A549 (cell line): ENCODE measurements around the gene ISG15. TPM values are rescaled to one million over a fixed set of nuclear protein-coding genes. Genes with fewer than 3 reads are reported as not detected.

Experiments used
- ATAC-seq, 2 experiments: fragments of 200-7000 bp in 1 of 2; fragments of >200 bp in 1 of 2; cut with Nextera tagmentation in 1 of 2; cut with Tn5 transposase in 1 of 2; 3 replicates each; pipeline versions ENCODE4 v1.8.0 to v1.9.1; 2018 to 2020; ENCODE audit warnings: mild to moderate bottlenecking in 1 of 2, moderate library complexity in 1 of 2
- CTCF ChIA-PET: fragments of 300-600 bp; sonication (Branson Sonifier 250); formaldehyde crosslinking; extraction: SDS; loops from one replicate; lab custom pipeline; 2021; ENCODE audit warnings: antibody characterized with exemption, inconsistent platforms; lab: Yijun Ruan, JAX
- POLR2A ChIA-PET: fragments of 350-600 bp; formaldehyde crosslinking; extraction: SDS; loops from one replicate; lab custom pipeline; 2021; ENCODE audit warnings: antibody characterized with exemption, inconsistent platforms; lab: Yijun Ruan, JAX
- DNase-seq, 2 experiments: peaks; one replicate each; pipeline versions ENCODE4 v3.0.0 to v3.0.0-alpha.2; 2011 to 2016; ENCODE audit warnings: low read depth in 1 of 2, low spot score in 1 of 2
- FAIRE-seq: peaks from 2 replicates; lab custom pipeline; 2011; peaks lifted over from hg19 to GRCh38; lab: Jason Lieb, UNC
- H3K27ac ChIP-seq, 2 experiments: fragments of >200 bp; sonication (Bioruptor Twin); formaldehyde crosslinking; 3 replicates each; pipeline ENCODE4 v1.5.1; 2016 to 2017
- H3K4me1 ChIP-seq: fragments of >200 bp; sonication (Bioruptor Twin); formaldehyde crosslinking; 3 replicates; pipeline ENCODE4 v1.6.1; 2016
- H3K4me2 ChIP-seq: fragments of >200 bp; sonication (Bioruptor Twin); formaldehyde crosslinking; 3 replicates; pipeline ENCODE4 v1.6.1; 2016
- H3K4me3 ChIP-seq: fragments of >200 bp; sonication (Bioruptor Twin); formaldehyde crosslinking; 3 replicates; pipeline ENCODE4 v1.5.1; 2016
- H3K9me3 ChIP-seq: fragments of >200 bp; sonication (Bioruptor Twin); formaldehyde crosslinking; 3 replicates; pipeline ENCODE4 v1.6.1; 2016
- BCL3 ChIP-seq: fragments of >200 bp; sonication (Bioruptor Twin); formaldehyde crosslinking; IDR thresholded peaks from 3 replicates; pipeline ENCODE4 v1.6.1; 2016
- CBX2 ChIP-seq: fragments of 200-600 bp; sonication (generic); IDR thresholded peaks from 2 replicates; pipeline ENCODE4 v1.6.1; 2016; ENCODE audit warnings: low read depth, mild to moderate bottlenecking, borderline replicate concordance
- E2F6 ChIP-seq: IDR thresholded peaks from 2 replicates; pipeline ENCODE4 v1.6.1; 2012; ENCODE audit warnings: low read depth, borderline replicate concordance
- EHF ChIP-seq: fragments of 250-450 bp; sonication (Bioruptor Pico); IDR thresholded peaks from 2 replicates; pipeline ENCODE4 v1.5.0; 2020; ENCODE audit warnings: mild to moderate bottlenecking
- EP300 ChIP-seq, 2 experiments: fragments of >200 bp; sonication (Bioruptor Twin); formaldehyde crosslinking; IDR thresholded peaks; 2 replicates in 1 of 2; 3 replicates in 1 of 2; pipeline ENCODE4 v1.6.1; 2016 to 2017
- FOSB ChIP-seq: fragments of 250-450 bp; sonication (Bioruptor Pico); IDR thresholded peaks from 2 replicates; pipeline ENCODE4 v1.5.0; 2020; ENCODE audit warnings: mild to moderate bottlenecking, moderate library complexity
- FOSL2 ChIP-seq, 2 experiments: fragments of 450-650 bp in 1 of 2; fragments of >200 bp in 1 of 2; sonication (Bioruptor Twin) in 1 of 2; formaldehyde crosslinking; IDR thresholded peaks; 2 replicates each; pipeline versions ENCODE4 v1.5.0 to v1.6.1; 2016 to 2020; ENCODE audit warnings: mild to moderate bottlenecking in 1 of 2, moderate library complexity in 1 of 2
- HES2 ChIP-seq: fragments of >200 bp; sonication (Bioruptor Twin); formaldehyde crosslinking; IDR thresholded peaks from 2 replicates; pipeline ENCODE4 v1.6.1; 2016
- HOXA7 ChIP-seq: fragments of 250-450 bp; sonication (Bioruptor Pico); IDR thresholded peaks from 2 replicates; pipeline ENCODE4 v1.5.0; 2020; ENCODE audit warnings: mild to moderate bottlenecking, moderate library complexity
- HOXB5 ChIP-seq: fragments of 250-450 bp; sonication (Bioruptor Pico); IDR thresholded peaks from 2 replicates; pipeline ENCODE4 v1.5.0; 2020; ENCODE audit warnings: mild to moderate bottlenecking, moderate library complexity
- JUN ChIP-seq, 2 experiments: fragments of >200 bp; sonication (Bioruptor Twin); formaldehyde crosslinking; IDR thresholded peaks; 2 replicates in 1 of 2; 3 replicates in 1 of 2; pipeline ENCODE4 v1.6.1; 2016 to 2017
- KDM5A ChIP-seq: fragments of 200-600 bp; sonication (generic); IDR thresholded peaks from 2 replicates; pipeline ENCODE4 v1.6.1; 2016; ENCODE audit warnings: antibody characterized with exemption, mild to moderate bottlenecking
- MAFK ChIP-seq: fragments of 450-650 bp; IDR thresholded peaks from 2 replicates; pipeline ENCODE4 v1.6.1; 2014; ENCODE audit not compliant: partially characterized antibody
- MAX ChIP-seq: IDR thresholded peaks from 2 replicates; pipeline ENCODE4 v1.6.1; 2012
- NFE2L2 ChIP-seq: fragments of 150-350 bp; conservative IDR thresholded peaks from 2 replicates; pipeline ENCODE4 v1.6.1; 2014; ENCODE audit warnings: low read length
- POLR2AphosphoS2 ChIP-seq: conservative IDR thresholded peaks from 2 replicates; pipeline ENCODE4 v1.6.1; 2012; ENCODE audit warnings: low read length, improper control_type of control experiment, inconsistent platforms
- REST ChIP-seq: fragments of 200-600 bp; sonication (generic); IDR thresholded peaks from 2 replicates; pipeline ENCODE4 v1.6.1; 2016; ENCODE audit warnings: antibody characterized with exemption, mild to moderate bottlenecking, moderate library complexity
- TFCP2L1 ChIP-seq: fragments of 250-450 bp; sonication (Bioruptor Pico); IDR thresholded peaks from 2 replicates; pipeline ENCODE4 v1.5.0; 2021; ENCODE audit warnings: mild to moderate bottlenecking
- WGBS: methylation state at CpG from one replicate; pipeline ENCODE4 v1.1.6; 2017; ENCODE audit errors: missing lambda C conversion rate; 5-methylcytosine and 5-hydroxymethylcytosine counted together
- polyA plus RNA-seq, 4 experiments: library from polyadenylated mRNA; depleted of rRNA in 3 of 4; stranded (reverse); fragments of >200 nt; fragmentation: RNase III in 1 of 4; extraction: RNeasy Plus Mini Kit Qiagen cat#74134 plus additional on column Dnase treatment in 1 of 4; gene quantifications; 2 replicates in 3 of 4; 3 replicates in 1 of 4; pipeline ENCODE4 v1.2.3, GENCODE V29; 2011 to 2017
- TF ChIP-seq, protein P1 (sequence below): fragments of 150-350 bp; IDR thresholded peaks from 2 replicates; pipeline ENCODE4 v1.6.1; 2014; ENCODE audit warnings: low read depth, mild to moderate bottlenecking, low read length
- TF ChIP-seq, protein P2 (sequence below): IDR thresholded peaks from 2 replicates; pipeline ENCODE4 v1.6.1; 2012

Gene ISG15
- polyA plus RNA-seq, 2 of the 4 experiments (the other 2 are of a cell fraction) = 4.6 to 11.2 TPM

DNA sequence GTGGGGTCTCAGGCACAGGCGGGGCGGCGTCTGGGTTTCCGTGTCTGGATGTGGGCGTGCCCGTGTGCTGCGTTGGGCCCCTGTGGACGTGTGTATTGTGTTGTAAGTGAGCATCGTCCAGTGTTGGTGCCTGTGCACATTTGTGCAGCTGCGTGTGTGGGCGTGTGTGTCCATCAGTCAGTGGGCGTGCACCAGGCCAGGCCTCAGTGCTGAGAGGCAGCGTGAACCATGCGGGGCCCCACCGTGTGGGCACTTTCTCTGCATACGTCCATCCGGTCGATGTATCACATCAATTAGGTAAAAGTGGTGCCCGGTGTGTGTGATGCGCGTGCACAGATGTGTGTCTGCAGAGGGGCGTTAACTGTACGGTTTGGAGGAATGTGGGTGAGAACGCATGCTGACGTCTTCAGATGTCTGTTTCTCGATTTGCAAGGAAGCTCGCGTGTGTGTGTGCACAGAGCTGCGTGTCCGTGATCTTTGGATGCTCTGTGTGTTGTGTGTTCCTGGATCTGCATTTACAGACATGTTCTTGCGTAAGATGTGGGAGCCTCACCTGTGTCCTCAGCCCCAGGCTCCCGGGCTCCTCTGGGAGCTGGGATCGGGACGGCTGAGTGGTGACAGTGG, 31.3 kb downstream of the ISG15 start:
- no peak for TF ChIP-seq BCL3
- no peak for TF ChIP-seq JUN (IDR thresholded peaks at IDR 0.05)
- no peak for TF ChIP-seq HES2
- no peak for TF ChIP-seq NFE2L2
- TF ChIP-seq, protein P1, sequence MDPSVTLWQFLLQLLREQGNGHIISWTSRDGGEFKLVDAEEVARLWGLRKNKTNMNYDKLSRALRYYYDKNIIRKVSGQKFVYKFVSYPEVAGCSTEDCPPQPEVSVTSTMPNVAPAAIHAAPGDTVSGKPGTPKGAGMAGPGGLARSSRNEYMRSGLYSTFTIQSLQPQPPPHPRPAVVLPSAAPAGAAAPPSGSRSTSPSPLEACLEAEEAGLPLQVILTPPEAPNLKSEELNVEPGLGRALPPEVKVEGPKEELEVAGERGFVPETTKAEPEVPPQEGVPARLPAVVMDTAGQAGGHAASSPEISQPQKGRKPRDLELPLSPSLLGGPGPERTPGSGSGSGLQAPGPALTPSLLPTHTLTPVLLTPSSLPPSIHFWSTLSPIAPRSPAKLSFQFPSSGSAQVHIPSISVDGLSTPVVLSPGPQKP = no peak
- no peak for TF ChIP-seq E2F6
- TF ChIP-seq HOXB5 = no peak
- no peak for TF ChIP-seq POLR2AphosphoS2
- TF ChIP-seq TFCP2L1 = no peak
- no peak for TF ChIP-seq REST
- no peak for TF ChIP-seq HOXA7 (CRISPR knock-in tag)
- TF ChIP-seq FOSL2 (IDR thresholded peaks at IDR 0.05) = no peak
- no peak for TF ChIP-seq FOSL2 (CRISPR knock-in tag; IDR thresholded peaks at IDR 0.05)
- TF ChIP-seq CBX2 = no peak
- TF ChIP-seq KDM5A = no peak
- no peak for TF ChIP-seq MAFK
- no peak for TF ChIP-seq MAX
- TF ChIP-seq, protein P2, sequence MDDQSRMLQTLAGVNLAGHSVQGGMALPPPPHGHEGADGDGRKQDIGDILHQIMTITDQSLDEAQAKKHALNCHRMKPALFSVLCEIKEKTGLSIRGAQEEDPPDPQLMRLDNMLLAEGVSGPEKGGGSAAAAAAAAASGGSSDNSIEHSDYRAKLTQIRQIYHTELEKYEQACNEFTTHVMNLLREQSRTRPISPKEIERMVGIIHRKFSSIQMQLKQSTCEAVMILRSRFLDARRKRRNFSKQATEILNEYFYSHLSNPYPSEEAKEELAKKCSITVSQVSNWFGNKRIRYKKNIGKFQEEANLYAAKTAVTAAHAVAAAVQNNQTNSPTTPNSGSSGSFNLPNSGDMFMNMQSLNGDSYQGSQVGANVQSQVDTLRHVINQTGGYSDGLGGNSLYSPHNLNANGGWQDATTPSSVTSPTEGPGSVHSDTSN = no peak
- TF ChIP-seq EP300 (IDR thresholded peaks at IDR 0.05) = no peak
- TF ChIP-seq EHF = no peak
- no peak for TF ChIP-seq FOSB (CRISPR knock-in tag)
- CTCF ChIA-PET = interaction anchor here (1.0 to 1.9 kb wide), 2 partner anchors 19 to 248 kb away, joined by 3 to 10 read pairs; no protein-coding TSS in a partner anchor
- FAIRE-seq = no peak

More for the DNA sequence above, 31.3 kb downstream of the ISG15 start:
- no peak overlapping the region for H3K4me3 ChIP-seq
- ATAC-seq (no peak), DNase-seq (no peak)
- no peaks in the 10 kb centered on the region for H3K9me3 ChIP-seq
- H3K4me2 ChIP-seq = no peak overlapping the region
- H3K27ac ChIP-seq = no peak overlapping the region
- peaks cover 9% of the 10 kb centered on the region for H3K4me1 ChIP-seq
- 90% methylated on average over 30 of the region's 34 CpGs for WGBS
- POLR2A ChIA-PET = no interaction called here
